Measurements from ENCODE around the gene CD63. TPM values are rescaled to one million over a fixed set of nuclear protein-coding genes. Genes with fewer than 3 reads are reported as not detected.

Gene CD63
- total RNA-seq, 1 experiment from 2014 or later = 552 TPM

DNA sequence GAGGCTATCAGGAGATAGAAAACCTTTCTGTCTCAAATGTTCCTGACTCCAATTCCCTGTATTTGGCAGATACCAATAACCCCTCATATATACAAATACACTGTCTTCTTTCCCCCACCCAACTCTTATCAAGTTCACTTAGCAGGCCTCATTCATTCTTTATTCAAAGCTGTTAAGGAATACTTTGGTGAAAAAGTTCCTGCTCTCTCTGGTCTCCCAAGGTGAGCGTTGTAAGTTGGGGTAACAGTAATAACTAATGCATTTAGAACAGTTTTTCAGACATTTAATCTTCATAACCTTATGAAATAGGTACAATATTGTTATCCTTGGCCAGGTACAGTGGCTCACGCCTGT is 10.2 kb upstream of the CD63 start:
- H3K27ac Mint-ChIP-seq (ENCODE audit: low read depth, unreplicated experiment) = no peak overlapping the region
- ChIA-PET CTCF (interaction anchor here (0.6 to 4.8 kb wide), 43 partner anchors 9 to 725 kb away, joined by 3 to 40 read pairs (median 6); partner anchors contain the start of genes CD63, DNAJC14, ORMDL2 and SARNP), POLR2A (interaction anchor here (0.7 to 3.5 kb wide), 20 partner anchors 9 to 424 kb away, joined by 3 to 41 read pairs (median 5); partner anchors contain the start of genes CD63, DGKA, DNAJC14 and MYL6)
- no peaks in the 10 kb centered on the region for H3K36me3 Mint-ChIP-seq (ENCODE audit: insufficient read depth, unreplicated experiment)
- H3K9me3 Mint-ChIP-seq (ENCODE audit: unreplicated experiment) = no peaks in the 10 kb centered on the region
- no peak for DNase-seq (ENCODE audit: unreplicated experiment)
- peak overlapping the region; percentile 74 for H3K4me3 Mint-ChIP-seq (ENCODE audit: unreplicated experiment)
- intact Hi-C loops (cut with micrococcal nuclease) = loop anchor here (1.0 to 10.0 kb wide), 7 partner anchors 58 to 552 kb away; partner anchors contain the start of genes NABP2, RNF41, RPS26 and ZC3H10
- H3K27me3 Mint-ChIP-seq (ENCODE audit: insufficient read depth, unreplicated experiment) = peaks cover 17% of the 10 kb centered on the region
- TF ChIP-seq, protein P1, sequence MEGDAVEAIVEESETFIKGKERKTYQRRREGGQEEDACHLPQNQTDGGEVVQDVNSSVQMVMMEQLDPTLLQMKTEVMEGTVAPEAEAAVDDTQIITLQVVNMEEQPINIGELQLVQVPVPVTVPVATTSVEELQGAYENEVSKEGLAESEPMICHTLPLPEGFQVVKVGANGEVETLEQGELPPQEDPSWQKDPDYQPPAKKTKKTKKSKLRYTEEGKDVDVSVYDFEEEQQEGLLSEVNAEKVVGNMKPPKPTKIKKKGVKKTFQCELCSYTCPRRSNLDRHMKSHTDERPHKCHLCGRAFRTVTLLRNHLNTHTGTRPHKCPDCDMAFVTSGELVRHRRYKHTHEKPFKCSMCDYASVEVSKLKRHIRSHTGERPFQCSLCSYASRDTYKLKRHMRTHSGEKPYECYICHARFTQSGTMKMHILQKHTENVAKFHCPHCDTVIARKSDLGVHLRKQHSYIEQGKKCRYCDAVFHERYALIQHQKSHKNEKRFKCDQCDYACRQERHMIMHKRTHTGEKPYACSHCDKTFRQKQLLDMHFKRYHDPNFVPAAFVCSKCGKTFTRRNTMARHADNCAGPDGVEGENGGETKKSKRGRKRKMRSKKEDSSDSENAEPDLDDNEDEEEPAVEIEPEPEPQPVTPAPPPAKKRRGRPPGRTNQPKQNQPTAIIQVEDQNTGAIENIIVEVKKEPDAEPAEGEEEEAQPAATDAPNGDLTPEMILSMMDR (IDR thresholded peaks at IDR 0.05; ENCODE audit: unreplicated experiment) = no peak
- BruUV-seq (replicated peaks) = no TSS peak
- peaks cover 41% of the 10 kb centered on the region for H3K4me1 Mint-ChIP-seq (ENCODE audit: insufficient read depth, unreplicated experiment)

GRCh38 chr12:55738123-55739024 is 9.6 kb upstream of the CD63 start:
- peak overlapping the region; percentile 74 for H3K4me3 Mint-ChIP-seq (ENCODE audit: unreplicated experiment)
- ChIA-PET CTCF (interaction anchor here (0.6 to 4.8 kb wide), 56 partner anchors 8 to 725 kb away, joined by 3 to 40 read pairs (median 4); partner anchors contain the start of genes CD63, DNAJC14, MYL6B and ORMDL2), POLR2A (interaction anchor here (0.6 to 3.5 kb wide), 24 partner anchors 9 to 424 kb away, joined by 3 to 41 read pairs (median 4); partner anchors contain the start of genes CD63, DGKA, DNAJC14 and MYL6)
- TF ChIP-seq, protein P1 (IDR thresholded peaks at IDR 0.05; ENCODE audit: unreplicated experiment) = peak; percentile 78
- DNase-seq (ENCODE audit: unreplicated experiment) = peak; percentile 86
- H3K27me3 Mint-ChIP-seq (ENCODE audit: insufficient read depth, unreplicated experiment) = peaks cover 17% of the 10 kb centered on the region
- H3K4me1 Mint-ChIP-seq (ENCODE audit: insufficient read depth, unreplicated experiment) = peaks cover 38% of the 10 kb centered on the region
- BruUV-seq (replicated peaks) = no TSS peak
- intact Hi-C loops (cut with micrococcal nuclease) = loop anchor here (1.0 to 10.0 kb wide), 8 partner anchors 58 to 551 kb away; partner anchors contain the start of genes NABP2, RNF41, RPS26 and ZC3H10
- no peaks in the 10 kb centered on the region for H3K9me3 Mint-ChIP-seq (ENCODE audit: unreplicated experiment)
- no peaks in the 10 kb centered on the region for H3K36me3 Mint-ChIP-seq (ENCODE audit: insufficient read depth, unreplicated experiment)
- peak overlapping the region; percentile 73 for H3K27ac Mint-ChIP-seq (ENCODE audit: low read depth, unreplicated experiment)

DNA sequence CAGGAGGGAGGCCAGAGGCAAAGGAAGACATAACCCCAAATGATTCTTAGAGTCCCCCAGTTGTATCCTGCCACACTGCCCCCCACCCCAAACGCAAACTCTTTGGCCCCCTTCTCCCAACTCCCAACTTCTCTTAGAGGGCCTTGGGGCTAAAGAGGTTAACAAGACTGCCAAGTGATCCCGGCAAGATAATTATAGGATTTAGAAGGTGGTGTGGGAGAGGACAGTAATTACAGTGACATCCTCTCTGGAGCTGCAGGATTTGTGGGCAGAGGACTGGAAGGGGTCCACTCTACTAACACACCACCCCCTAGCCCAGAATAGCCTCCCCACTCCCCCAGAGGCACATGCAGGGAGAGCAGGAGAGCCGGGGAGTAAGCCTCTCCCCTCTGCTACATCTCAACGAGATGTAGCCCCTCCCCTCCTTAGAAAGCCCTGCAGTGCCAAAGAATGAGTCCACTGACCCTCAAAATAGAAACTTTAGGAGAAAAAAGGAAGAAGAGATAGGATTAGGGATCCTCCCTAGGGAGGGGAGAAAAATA is 8.8 kb upstream of the CD63 start:
- DNase-seq (ENCODE audit: unreplicated experiment) = no peak
- peak overlapping the region; percentile 73 for H3K27ac Mint-ChIP-seq (ENCODE audit: low read depth, unreplicated experiment)
- H3K4me3 Mint-ChIP-seq (ENCODE audit: unreplicated experiment) = no peak overlapping the region
- TF ChIP-seq, protein P1 (IDR thresholded peaks at IDR 0.05; ENCODE audit: unreplicated experiment) = no peak
- H3K4me1 Mint-ChIP-seq (ENCODE audit: insufficient read depth, unreplicated experiment) = peaks cover 34% of the 10 kb centered on the region
- ChIA-PET POLR2A (interaction anchor here (0.6 to 3.5 kb wide), 10 partner anchors 8 to 378 kb away, joined by 3 to 41 read pairs (median 5); partner anchors contain the start of genes CD63, ORMDL2, SARNP and SUOX), CTCF (interaction anchor here (0.6 to 4.8 kb wide), 40 partner anchors 8 to 414 kb away, joined by 3 to 40 read pairs (median 6); partner anchors contain the start of genes CD63, MYL6B, ORMDL2 and SARNP)
- peaks cover 12% of the 10 kb centered on the region for H3K27me3 Mint-ChIP-seq (ENCODE audit: insufficient read depth, unreplicated experiment)
- no TSS peak for BruUV-seq (replicated peaks)
- H3K36me3 Mint-ChIP-seq (ENCODE audit: insufficient read depth, unreplicated experiment) = peaks cover 1% of the 10 kb centered on the region
- intact Hi-C loops (cut with micrococcal nuclease) = loop anchor here (1.0 to 10.0 kb wide), 8 partner anchors 57 to 550 kb away; partner anchors contain the start of genes NABP2 and RNF41
- no peaks in the 10 kb centered on the region for H3K9me3 Mint-ChIP-seq (ENCODE audit: unreplicated experiment)

Data from MCF 10A (cell line).